PC-9 (cell line): ENCODE results near the gene SLC9A9. TPM values are rescaled to one million over a fixed set of nuclear protein-coding genes. Genes with fewer than 3 reads are reported as not detected.

Source experiments
- BruUV-seq: library from RNA; stranded (reverse); fragments of 400-500 nt; replicated peaks from 2 replicates; lab custom pipeline; 2021; lab: Mats Ljungman, UMichigan
- CTCF ChIA-PET: fragments of 300-600 bp; sonication (Branson Sonifier 250); formaldehyde crosslinking; loops from one replicate; lab custom pipeline; 2022; ENCODE audit warnings: antibody characterized with exemption; lab: Charles Lee
- POLR2A ChIA-PET: fragments of 300-600 bp; sonication (Branson Sonifier 250); formaldehyde crosslinking; loops from one replicate; lab custom pipeline; 2022; ENCODE audit warnings: antibody characterized with exemption; ENCODE audit not compliant: unreplicated experiment; lab: Charles Lee
- DNase-seq, 2 experiments: peaks; one replicate each; pipeline versions ENCODE4 v3.0.0 to v3.0.0-alpha.2; 2015 to 2022; ENCODE audit warnings: mixed read lengths in 1 of 2
- H2AFZ ChIP-seq: fragments of 200-600 bp; sonication (generic); 2 replicates; pipeline ENCODE4 v1.8.1; 2017; ENCODE audit warnings: antibody characterized with exemption
- H3F3A ChIP-seq: fragments of 200-600 bp; sonication (generic); 2 replicates; pipeline ENCODE4 v1.8.1; 2017; ENCODE audit warnings: antibody characterized with exemption, mild to moderate bottlenecking, low read depth; ENCODE audit not compliant: insufficient read depth
- H3K27ac ChIP-seq: fragments of 200-600 bp; sonication (generic); 2 replicates; pipeline ENCODE4 v1.6.1; 2016; ENCODE audit warnings: mixed run types
- H3K27me3 ChIP-seq: fragments of 200-600 bp; sonication (generic); 2 replicates; pipeline ENCODE4 v1.6.1; 2016; ENCODE audit warnings: low read depth, mixed run types; ENCODE audit not compliant: insufficient read depth
- H3K36me3 ChIP-seq: fragments of 200-600 bp; sonication (generic); 2 replicates; pipeline ENCODE4 v1.6.1; 2016; ENCODE audit warnings: low read depth, mixed run types
- H3K4me1 ChIP-seq: fragments of 200-600 bp; sonication (generic); replicated peaks from 2 replicates; pipeline ENCODE4 v1.6.1; 2016; ENCODE audit warnings: mixed run types; ENCODE audit not compliant: insufficient read depth
- H3K4me2 ChIP-seq: fragments of 200-600 bp; sonication (generic); 2 replicates; pipeline ENCODE4 v1.6.1; 2017; ENCODE audit warnings: mixed run types
- H3K4me3 ChIP-seq: fragments of 200-600 bp; sonication (generic); 2 replicates; pipeline ENCODE4 v1.6.1; 2016; ENCODE audit warnings: mixed run types
- H3K79me2 ChIP-seq: fragments of 200-600 bp; sonication (generic); 2 replicates; pipeline ENCODE4 v1.6.1; 2017; ENCODE audit warnings: low read depth, mixed run types
- H3K9me2 ChIP-seq: fragments of 200-600 bp; sonication (generic); 2 replicates; pipeline ENCODE4 v1.8.1; 2017; ENCODE audit warnings: mild to moderate bottlenecking; ENCODE audit not compliant: insufficient read depth
- H3K9me3 ChIP-seq: fragments of 200-600 bp; sonication (generic); 2 replicates; pipeline ENCODE4 v1.8.1; 2016; ENCODE audit warnings: low read depth; ENCODE audit not compliant: insufficient read depth
- H4K20me1 ChIP-seq: fragments of 200-600 bp; sonication (generic); 2 replicates; pipeline ENCODE4 v1.8.1; 2017; ENCODE audit not compliant: insufficient read depth
- EZH2 ChIP-seq: fragments of 200-600 bp; sonication (generic); IDR thresholded peaks from 2 replicates; pipeline ENCODE4 v1.8.0; 2017; ENCODE audit warnings: antibody characterized with exemption, low read depth
- intact Hi-C: fragments of 100-400 bp; cut with micrococcal nuclease; formaldehyde crosslinking; loops from one replicate; pipeline ENCODE4 v1.10.0; 2022; ENCODE audit not compliant: unreplicated experiment
- total RNA-seq: library from RNA; stranded (reverse); gene quantifications from 2 replicates; pipeline ENCODE4 v1.2.3, GENCODE V29; 2021
- TF ChIP-seq, protein P1 (sequence below): fragments of 200-600 bp; sonication (generic); conservative IDR thresholded peaks from 2 replicates; pipeline ENCODE4 v1.6.1; 2017; ENCODE audit warnings: mixed run types, antibody characterized with exemption, mild to moderate bottlenecking, moderate library complexity

SLC9A9 gene
- total RNA-seq, 1 experiment from 2014 or later: 1.7 TPM

DNA sequence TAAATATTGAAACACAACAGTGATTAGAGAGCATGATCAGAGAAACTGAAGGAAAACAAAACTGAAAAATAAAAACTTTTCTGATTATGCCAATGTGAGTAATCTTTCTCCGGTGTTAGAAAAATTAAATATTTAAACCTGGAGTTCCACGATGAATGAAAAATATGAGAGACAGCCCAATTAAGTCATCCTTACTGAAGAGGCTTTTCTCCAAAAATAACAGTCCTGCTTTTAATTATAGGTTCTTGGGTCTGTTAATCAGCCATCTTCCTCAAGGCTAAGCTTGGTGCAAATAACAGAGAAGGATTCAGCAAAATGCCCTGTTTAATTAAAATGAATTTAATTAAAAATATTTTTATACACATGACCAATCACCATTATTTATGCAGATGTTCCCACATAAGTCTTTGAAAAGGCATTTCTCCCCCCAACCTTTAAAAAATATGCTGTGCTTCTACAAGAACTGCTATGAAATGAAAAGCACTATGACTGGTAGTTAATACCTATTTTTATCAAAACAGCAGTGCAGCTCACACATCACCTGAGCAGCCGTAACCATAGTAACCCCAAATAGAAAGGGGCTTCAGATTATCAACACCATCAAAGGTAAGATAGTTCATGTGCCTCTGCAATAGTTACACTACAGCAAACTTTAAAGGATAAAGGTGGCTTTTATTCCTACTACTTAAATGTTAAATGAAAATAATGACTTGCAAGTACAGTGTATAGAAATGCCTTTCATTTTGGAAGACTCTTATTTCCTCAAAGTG, 175.7 kb downstream of the SLC9A9 start:
- no peaks in the 10 kb centered on the region for H4K20me1 ChIP-seq
- no peaks in the 10 kb centered on the region for H3K9me3 ChIP-seq
- ChIA-PET POLR2A (no interaction called here), CTCF (no interaction called here)
- no peak overlapping the region for H3K4me2 ChIP-seq
- no peak overlapping the region for H3K27ac ChIP-seq
- BruUV-seq: no TSS peak
- no peak overlapping the region for H3K4me3 ChIP-seq
- no peak overlapping the region for H2AFZ ChIP-seq
- intact Hi-C loops: no loop called here
- H3F3A ChIP-seq: no peaks in the 10 kb centered on the region
- H3K36me3 ChIP-seq: no peaks in the 10 kb centered on the region
- no peak for DNase-seq
- no peaks in the 10 kb centered on the region for H3K4me1 ChIP-seq
- H3K79me2 ChIP-seq: no peaks in the 10 kb centered on the region
- H3K27me3 ChIP-seq: no peaks in the 10 kb centered on the region
- H3K9me2 ChIP-seq: no peaks in the 10 kb centered on the region
- TF ChIP-seq EZH2: no peak
- TF ChIP-seq, protein P1, sequence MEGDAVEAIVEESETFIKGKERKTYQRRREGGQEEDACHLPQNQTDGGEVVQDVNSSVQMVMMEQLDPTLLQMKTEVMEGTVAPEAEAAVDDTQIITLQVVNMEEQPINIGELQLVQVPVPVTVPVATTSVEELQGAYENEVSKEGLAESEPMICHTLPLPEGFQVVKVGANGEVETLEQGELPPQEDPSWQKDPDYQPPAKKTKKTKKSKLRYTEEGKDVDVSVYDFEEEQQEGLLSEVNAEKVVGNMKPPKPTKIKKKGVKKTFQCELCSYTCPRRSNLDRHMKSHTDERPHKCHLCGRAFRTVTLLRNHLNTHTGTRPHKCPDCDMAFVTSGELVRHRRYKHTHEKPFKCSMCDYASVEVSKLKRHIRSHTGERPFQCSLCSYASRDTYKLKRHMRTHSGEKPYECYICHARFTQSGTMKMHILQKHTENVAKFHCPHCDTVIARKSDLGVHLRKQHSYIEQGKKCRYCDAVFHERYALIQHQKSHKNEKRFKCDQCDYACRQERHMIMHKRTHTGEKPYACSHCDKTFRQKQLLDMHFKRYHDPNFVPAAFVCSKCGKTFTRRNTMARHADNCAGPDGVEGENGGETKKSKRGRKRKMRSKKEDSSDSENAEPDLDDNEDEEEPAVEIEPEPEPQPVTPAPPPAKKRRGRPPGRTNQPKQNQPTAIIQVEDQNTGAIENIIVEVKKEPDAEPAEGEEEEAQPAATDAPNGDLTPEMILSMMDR: no peak

DNA sequence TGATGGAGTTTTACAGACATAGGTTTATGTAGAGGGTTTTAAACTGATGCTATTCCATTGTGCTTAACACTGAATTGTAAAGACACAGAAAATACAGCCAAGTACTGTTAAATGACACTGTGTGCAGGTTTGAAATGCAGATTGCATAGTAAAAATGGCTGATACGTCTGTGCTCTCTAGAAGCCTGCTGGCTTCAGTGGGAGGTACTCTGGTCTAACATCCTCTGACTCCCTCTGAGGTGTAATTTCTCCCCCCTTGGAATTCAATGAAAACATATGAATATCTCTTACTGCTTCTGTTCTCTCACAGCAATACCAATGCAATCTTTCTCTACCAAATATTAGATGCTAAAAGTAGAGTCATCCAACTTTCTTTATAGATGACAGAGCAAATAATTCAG, 176.6 kb downstream of the SLC9A9 start:
- no peak overlapping the region for H2AFZ ChIP-seq
- no peak overlapping the region for H3K27ac ChIP-seq

GRCh38 chr3:143668924-143669790, 179.1 kb downstream of the SLC9A9 start:
- no peak overlapping the region for H2AFZ ChIP-seq
- no peaks in the 10 kb centered on the region for H3K4me1 ChIP-seq
- BruUV-seq: no TSS peak
- no peaks in the 10 kb centered on the region for H3K79me2 ChIP-seq
- no peaks in the 10 kb centered on the region for H3K9me3 ChIP-seq
- H3K27ac ChIP-seq: no peak overlapping the region
- intact Hi-C loops: no loop called here
- no peak for DNase-seq
- CTCF ChIA-PET: no interaction called here
- H4K20me1 ChIP-seq: no peaks in the 10 kb centered on the region
- no peaks in the 10 kb centered on the region for H3K36me3 ChIP-seq
- no peaks in the 10 kb centered on the region for H3K27me3 ChIP-seq
- POLR2A ChIA-PET: no interaction called here
- H3F3A ChIP-seq: no peaks in the 10 kb centered on the region
- no peaks in the 10 kb centered on the region; the same call in 1 of the 2 replicates for H3K9me2 ChIP-seq
- no peak overlapping the region for H3K4me3 ChIP-seq
- no peak overlapping the region for H3K4me2 ChIP-seq
- TF ChIP-seq, protein P1: no peak
- no peak for TF ChIP-seq EZH2

More for the DNA sequence above, 176.6 kb downstream of the SLC9A9 start:
- Histone ChIP-seq H3F3A (no peaks in the 10 kb centered on the region), H3K4me2 (no peak overlapping the region), H3K9me2 (no peaks in the 10 kb centered on the region), H3K4me3 (no peak overlapping the region), H3K79me2 (no peaks in the 10 kb centered on the region), H3K27me3 (no peaks in the 10 kb centered on the region), H3K36me3 (no peaks in the 10 kb centered on the region), H3K9me3 (no peaks in the 10 kb centered on the region), H3K4me1 (no peaks in the 10 kb centered on the region), H4K20me1 (no peaks in the 10 kb centered on the region)
- ChIA-PET CTCF (no interaction called here), POLR2A (no interaction called here)
- intact Hi-C loops: no loop called here
- no TSS peak for BruUV-seq
- TF ChIP-seq EZH2: no peak
- TF ChIP-seq, protein P1: no peak
- DNase-seq: no peak
